ENCODE results near the gene CTNNA2.

GRCh38 chr2:80525152-80525551, 1012.3 kb downstream of the CTNNA2 start:
- no peak for TF ChIP-seq CTCF (IDR thresholded peaks at IDR 0.05)
- TF ChIP-seq TCF7L2 (IDR thresholded peaks at IDR 0.05; ENCODE audit: low read depth, low read length): no peak
- TF ChIP-seq SIN3A (IDR thresholded peaks at IDR 0.05; ENCODE audit: borderline replicate concordance, insufficient read depth, low read depth, low read length): no peak

Data from Panc1 (cell line).